HG03039 (cell line): ENCODE results near the gene NOCT.
A peak's percentile ranks its signal among the peaks of the same experiment; 100 is the strongest.
"Not testable (repeated sequence)": the region's sequence is repeated elsewhere in the genome, so short reads cannot be mapped to it uniquely, and the experiment has no call there.

Experiments
- ATAC-seq: cut with Tn5 transposase; IDR thresholded peaks from one replicate; pipeline ENCODE4 v1.9.1; 2021; ENCODE audit warnings: mild to moderate bottlenecking, moderate library complexity; ENCODE audit not compliant: unreplicated experiment

Gene NOCT

DNA sequence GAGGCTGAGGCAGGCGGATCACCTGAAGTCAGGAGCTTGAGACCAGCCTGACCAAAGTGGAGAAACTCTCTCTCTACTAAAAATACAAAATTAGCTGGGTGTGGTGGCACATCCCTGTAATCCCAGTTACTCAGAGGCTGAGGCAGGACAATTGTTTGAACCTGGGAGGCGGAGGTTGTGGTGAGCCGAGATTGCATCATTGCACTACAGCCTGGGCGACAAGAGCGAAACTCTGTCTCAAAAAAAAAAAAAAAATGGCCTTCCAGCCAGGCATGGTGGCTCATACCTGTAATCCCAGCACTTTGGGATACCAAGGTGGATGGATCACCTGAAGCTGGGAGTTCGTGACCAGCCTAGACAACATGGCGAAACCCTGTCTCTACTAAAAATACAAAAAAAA lies 7.3 kb upstream of the NOCT start:
- not testable (repeated sequence) for ATAC-seq

DNA sequence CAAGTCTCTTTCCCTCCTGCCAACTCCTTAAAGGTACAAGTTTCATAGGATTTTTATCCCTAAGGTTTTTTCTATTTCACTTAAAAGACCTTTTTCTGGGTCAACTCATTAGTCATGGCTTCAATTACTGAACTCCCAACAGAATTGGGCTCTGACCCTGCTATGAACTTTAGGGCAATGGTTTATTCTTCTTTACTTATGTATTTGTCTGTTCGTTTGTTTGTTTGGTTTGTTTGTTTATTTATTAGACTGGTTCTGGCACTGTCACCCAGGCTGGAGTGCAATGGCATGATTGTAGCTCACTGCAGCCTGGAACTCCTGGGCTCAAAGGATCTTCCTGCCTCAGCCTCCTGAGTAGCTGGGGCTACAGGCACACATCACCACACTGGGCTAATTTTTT lies 5.9 kb upstream of the NOCT start:
- ATAC-seq, result no peak

DNA sequence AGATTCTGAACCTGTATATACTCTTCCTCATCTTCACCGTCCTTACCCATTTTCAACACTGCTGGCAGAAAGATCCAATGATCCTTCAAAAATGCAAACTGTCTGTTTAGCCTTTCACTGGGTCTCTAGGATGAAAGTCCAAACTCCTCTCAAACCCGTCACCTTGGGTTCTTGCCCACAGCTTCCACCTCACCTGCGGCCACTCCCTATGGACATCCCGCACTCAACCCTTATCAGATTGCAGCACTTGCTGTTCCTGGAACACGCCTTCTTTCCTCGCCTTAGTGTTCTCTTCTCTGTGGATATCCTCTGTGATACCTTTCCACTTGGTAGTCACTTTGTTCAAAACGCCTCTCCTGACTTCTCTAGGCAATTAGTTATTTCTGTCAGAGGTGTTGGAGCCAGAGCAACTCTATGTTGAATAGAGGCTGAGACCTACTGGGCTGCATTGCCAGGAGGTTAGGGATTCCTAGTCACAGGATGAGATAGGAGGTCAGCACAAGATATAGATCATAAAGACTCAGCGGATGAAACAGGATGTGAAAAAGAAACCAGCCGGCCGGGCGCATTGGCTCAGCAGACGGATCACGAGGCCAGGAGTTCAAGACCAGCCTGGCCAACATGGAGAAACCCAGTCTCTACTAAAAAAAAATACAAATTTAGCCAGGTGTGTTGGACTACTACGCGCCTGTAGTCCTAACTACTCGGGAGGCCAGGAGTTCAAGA lies 4.2 kb upstream of the NOCT start:
- ATAC-seq, result no peak

DNA sequence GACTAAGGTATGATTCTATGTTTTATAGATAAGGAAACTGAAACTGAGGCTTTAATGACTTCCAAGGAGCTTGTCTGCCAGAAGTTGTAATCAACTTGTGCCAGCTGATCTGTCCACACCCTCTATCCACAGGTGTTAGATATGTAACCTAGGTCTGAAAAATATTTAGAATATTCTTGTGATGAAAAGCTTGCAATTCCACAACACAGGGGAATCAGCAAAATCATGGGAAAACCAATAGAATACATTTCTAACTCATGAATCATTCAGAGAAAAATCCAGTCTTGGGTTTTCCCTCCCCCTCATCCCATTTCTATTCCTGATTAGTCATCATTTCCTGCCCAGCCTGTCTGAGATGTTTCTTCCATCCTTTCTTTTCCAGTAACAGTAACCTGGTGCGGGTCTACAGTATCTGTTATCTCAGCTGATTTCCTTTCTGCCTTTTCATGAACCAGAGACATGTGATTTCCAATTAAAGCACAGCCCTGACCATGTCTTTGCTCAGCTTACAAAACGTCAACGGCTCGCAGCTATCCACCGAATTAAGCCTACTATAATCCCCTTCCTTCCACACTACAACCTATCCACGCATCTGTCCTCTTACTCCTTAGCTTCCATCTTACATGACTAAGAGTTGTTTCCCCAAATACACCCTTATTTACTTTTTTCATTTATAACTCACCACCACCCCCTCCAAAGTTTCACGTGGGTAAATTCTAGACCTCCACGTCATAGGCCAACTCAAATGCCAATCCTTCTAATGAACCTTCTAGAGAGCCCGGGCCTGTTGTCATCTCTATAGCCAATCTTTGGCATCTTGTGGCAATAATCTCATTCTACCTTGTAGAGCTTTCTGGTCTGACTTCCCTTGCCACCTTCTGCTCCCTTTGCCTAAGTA lies 961 bp upstream of the NOCT start:
- ATAC-seq, result no peak

DNA sequence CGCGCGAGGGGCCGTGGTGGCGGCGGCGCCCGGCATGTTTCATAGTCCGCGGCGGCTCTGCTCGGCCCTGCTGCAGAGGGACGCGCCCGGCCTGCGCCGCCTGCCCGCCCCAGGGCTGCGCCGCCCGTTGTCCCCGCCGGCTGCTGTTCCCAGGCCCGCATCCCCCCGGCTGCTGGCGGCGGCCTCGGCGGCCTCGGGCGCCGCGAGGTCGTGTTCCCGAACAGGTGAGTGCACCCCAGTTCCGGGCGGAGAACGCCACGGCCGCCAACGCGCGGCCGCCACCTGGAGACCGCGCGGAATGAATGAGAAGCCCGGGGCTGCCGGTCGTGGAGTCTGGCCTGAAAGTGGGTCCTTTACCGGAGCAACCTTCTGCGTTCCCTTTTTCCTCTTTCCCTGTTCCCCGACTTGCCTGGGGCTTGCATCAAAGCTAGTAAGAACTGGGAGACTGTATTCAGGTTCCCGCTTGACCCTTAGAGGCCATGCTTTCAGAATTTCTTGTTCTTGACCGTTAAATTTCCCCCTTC lies 429 bp downstream of the NOCT start:
- peak; percentile 41 for ATAC-seq

DNA sequence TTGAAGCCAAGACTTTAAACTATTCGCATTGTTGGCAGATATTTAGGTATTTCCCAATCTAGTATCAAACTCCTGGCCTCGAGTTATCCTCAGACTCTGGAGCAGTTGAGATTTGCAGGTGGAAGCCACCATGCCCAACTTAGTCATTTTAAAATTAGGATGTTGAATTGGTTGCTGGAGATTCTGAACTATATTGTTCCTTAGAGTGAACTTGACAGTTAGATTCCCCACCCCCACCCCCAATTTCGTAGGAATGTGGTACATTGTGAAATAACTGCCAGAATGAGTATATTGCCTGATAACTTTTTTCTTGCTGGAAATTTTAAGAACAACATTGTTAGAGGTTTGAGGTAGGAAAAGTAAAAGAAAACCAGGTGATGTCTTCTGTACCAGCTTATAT lies 2.3 kb downstream of the NOCT start:
- ATAC-seq, result no peak

DNA sequence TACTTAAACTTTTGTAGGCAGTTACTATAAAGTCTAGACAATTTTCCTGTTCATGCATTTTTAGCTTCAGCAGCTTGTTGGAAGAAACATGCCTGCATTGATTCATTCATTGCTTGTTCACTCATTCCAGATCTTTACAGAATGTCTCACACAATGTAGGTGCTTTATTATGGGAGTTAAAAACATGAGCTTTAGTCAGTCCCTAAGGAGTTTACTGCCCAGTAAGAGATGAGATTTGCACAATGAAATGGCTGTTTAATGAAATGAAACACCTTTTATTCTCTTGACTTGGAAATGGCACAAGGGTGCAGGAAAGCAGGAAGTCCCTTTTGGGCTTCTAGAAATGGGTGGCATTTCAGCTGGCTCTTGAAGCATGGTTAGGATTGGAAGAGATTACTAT lies 2.9 kb downstream of the NOCT start:
- ATAC-seq, result no peak

DNA sequence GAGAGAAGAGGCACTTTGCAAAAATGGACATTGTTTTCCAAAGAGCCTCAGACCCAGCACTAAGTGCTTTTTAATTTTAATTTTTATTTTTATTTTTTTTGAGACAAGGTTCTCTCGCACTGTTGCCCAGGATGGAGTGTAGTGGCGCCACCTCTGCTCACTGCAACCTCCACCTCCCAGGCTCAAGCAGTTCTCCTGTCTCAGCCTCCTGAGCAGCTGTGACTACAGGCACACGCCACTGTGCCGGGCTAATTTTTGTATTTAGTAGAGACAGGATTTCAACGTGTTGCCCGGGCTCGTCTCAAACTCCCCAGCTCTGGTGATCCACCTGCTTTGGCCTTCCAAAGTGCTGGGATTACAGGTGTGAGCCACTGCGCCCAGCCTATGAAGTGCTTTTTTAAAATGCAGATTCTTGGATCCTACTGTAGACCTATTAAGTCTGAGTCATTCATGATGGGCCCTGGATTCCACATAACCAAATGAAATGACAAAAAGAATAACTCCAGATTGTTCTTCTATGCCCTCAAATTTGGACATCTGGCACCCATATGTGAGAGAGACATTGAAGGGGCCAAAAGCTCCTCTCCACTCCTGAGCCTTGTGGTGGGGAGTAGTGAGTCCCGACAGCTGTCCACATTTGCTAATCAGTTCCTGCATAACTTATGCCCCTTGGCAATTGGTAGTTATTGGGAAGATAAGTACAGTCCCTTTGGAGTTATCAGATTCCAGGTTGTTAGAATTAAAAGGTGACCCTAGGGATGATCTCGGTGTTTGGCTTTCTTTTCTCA lies 3.6 kb downstream of the NOCT start:
- no peak for ATAC-seq

DNA sequence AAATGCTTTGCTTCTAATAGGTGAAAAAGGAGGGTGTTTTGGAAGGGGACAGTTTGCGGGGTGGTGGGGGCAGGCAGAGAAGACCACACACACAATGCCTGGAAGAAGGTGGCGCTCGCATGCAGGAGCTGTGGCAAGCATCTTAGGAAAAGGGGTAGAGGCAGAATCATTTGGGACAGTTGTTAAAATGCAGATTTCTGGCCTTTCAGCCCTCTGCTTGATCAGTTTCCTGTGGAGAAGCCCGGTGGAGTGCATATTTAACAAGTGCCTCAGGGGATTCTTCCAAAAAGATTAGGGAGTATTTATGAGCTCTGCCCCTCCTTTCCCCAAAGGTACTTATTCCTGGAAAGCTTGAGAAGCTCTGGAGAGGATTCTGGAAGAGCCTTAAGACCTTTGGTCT lies 4.8 kb downstream of the NOCT start:
- ATAC-seq, result no peak

DNA sequence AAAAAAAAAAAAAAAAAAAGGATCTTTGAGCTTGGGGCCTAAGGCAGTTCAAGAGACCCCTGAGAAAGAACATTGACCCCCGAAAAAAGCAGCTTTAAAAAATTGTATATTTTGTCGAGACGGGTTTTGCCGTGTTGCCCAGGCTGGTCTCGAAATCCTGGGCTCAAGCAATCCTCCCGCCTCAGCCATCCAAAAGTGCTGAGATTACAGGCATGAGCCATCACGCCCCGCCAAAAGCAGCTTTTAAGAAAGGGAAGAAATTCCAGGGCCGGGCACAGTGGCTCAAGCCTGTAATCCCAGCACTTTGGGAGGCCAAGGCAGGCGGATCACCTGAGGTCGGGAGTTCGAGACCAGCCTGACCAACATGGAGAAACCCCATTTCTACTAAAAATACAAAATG lies 5.5 kb downstream of the NOCT start:
- ATAC-seq, result not testable (repeated sequence)

DNA sequence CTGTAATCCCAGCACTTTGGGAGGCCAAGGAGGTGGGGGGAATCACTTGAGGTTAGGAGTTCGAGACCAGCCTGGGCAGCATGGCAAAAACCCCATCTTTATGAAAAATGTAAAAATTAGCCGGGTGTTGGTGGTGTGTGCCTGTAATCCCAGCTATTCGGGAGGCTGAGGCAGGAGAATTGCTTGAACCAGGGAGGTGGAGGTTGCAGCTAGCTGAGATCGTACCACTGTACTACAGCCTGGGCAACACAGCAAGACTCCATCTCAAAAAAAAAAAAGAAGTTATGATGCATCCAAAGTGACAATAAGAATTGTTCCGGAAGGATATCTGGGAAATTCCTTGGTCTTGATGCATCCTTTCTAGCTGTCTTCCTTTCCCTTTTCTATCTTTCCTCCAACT lies 7.3 kb downstream of the NOCT start:
- no peak for ATAC-seq

DNA sequence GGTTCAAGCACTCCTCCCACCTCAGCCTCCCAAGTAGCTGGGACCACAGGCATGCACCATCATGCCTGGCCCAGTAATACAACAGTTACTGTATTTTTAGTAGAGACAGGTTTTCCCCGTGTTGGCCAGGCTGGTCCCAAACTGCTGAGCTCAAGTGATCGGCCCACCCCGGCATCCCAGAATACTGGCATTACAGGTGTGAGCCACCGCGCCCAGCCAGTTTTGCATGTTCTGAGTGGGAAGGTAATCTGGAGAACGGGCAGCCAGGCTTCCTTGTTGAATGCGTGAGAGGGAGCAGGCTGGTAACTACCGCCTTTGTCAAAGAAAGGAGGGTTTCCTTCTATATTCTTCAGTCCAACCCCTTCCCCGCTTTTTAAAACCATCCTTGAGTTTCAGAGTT lies 9.1 kb downstream of the NOCT start:
- ATAC-seq, result no peak

DNA sequence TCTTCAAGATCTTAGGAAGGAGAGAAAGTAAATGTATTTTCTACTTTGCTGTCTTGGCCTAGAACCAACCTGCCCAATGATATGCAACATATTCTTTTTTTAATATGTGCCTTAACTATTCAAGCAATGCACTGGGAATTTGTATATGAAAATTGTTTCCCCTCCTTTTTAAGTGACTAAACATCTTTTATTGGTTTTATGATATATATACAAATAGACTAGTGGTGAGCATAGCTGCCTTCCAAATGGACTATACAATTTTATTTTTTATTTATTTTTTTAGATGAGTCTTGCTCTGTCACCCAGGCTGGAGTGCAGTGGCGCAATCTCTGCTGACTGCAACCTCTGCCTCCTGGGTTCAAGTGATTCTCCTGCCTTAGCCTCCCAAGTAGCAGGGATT lies 10.3 kb downstream of the NOCT start:
- no peak for ATAC-seq

DNA sequence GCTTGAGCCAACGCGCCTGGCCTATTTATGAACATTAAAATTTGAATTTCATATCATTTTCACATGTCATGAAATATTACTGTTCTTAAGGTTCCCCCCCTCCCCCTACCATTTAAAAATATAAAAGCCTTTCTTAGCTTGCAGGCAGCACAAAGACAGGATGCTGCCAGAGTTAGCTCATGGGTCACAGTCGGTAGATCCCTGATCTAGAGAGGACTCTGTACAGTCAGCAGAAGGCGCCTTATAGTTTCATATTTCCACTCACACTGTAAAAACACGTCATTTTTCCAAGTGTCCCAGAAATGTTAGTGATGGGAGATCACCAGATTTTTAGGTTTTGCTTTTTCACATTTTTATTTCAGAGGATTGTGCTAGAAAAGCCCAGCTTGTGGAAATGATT lies 12.2 kb downstream of the NOCT start:
- ATAC-seq, result no peak

DNA sequence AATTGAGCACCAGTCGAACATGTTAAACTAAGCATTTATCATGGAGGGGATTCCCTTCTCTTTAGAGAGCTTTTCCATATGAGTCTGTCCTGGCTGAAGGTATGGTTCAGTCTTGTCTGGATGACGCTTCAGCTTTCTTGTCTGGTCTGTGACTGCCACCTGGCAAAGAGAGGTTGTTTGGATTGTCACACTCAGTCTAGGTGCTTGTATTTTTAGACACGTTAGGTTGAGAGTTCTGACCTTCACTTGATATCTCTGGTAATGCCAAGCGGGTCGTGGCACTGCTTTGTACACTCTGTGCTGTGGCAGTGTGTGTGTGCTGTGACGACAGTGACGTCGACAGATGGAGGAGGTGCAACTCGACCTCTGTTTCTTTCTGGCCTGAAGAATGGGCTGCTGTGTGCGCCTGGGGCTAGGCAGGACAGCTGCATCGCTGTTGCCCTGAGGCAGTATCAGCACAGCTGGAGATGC lies 12.6 kb downstream of the NOCT start:
- no peak for ATAC-seq

DNA sequence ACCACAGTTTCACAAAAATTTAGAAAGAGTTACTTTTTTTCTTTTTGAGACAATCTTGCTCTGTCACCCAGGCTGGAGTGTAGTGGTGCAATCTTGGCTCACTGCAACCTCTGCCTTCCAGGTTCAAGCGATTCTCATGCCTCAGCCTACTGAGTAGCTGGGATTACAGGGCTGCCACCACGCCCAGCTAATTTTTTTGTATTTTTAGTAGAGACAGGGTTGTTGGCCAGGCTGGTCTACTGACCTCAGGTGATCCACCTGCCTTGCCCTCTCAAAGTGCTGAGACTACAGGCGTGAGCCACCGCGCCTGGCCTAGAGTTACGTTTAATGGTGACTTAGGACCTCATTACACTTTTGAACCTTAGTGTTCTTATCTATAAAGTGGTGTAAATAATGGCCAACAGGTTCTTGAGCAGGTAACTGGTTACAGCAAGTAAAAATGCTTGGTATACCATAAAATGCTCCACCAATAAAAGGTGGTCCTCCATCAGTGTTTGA lies 14.3 kb downstream of the NOCT start:
- not testable (repeated sequence) for ATAC-seq

DNA sequence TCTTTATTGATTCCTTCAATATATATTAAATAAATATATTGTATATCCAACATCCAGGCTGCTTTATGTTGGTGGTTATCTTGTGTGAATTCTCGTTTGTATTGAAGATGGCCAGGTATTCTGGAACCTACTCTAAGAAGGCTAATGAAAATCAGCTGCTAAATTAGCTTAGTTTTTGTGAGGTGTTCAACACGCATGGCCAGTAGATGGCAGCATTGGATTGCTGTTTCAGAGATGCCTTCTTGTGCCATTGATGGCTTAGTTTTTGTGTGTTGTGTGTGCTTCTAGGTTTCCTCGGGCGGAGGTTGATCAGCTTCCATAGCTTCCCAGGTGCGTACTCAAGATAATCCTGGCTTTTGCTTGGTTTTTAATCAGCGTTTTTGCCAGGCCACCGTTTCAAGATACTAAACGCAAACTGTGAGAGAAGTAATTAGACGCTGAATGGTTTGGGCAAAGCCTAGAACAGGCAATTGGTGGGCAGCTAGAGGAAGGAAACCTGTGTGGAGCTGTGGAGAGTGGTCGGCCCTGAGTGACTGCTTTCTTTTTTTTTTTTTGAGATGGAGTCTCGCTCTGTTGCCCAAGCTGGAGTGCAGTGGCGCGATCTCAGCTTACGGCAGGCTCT lies 15.1 kb downstream of the NOCT start:
- peak; percentile 57 for ATAC-seq

DNA sequence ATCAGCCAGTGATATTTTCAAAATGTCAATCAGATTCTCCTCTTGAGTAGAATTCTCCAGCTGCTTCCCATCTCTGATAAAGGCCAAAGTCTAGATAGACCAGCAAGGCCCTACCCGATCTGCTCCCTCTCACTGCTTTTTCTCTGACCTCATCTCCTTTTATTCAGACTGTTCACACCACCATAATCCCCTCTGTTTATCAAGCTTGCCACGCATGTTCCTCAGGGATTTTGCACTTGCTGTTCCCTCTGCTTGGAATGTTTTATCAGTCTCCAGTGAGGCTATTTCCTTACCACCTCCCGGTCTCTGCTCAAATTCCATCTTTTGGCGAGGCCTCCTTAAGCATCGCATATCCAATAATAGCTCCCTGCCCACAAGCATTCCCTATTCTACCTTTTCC lies 20.1 kb downstream of the NOCT start:
- ATAC-seq, result no peak

DNA sequence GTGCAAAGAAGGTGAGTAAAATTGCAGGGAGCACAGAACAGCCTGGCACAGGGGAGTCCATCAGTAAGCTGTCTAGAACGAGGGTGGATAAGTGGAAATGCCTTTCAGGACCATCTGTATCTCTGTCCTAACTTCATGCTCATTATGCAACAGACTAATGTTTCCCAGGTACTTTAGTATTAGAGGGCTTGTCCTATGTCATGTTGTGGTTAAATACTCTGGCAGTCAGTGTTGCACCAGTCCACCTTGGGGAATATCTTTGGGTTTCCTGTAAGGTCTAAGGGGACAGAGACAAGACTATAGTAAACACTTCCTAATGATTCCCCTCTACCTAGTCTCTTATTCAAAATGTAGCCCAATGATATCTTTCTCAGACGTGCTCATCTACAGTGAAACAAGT lies 21.3 kb downstream of the NOCT start:
- ATAC-seq, result no peak

DNA sequence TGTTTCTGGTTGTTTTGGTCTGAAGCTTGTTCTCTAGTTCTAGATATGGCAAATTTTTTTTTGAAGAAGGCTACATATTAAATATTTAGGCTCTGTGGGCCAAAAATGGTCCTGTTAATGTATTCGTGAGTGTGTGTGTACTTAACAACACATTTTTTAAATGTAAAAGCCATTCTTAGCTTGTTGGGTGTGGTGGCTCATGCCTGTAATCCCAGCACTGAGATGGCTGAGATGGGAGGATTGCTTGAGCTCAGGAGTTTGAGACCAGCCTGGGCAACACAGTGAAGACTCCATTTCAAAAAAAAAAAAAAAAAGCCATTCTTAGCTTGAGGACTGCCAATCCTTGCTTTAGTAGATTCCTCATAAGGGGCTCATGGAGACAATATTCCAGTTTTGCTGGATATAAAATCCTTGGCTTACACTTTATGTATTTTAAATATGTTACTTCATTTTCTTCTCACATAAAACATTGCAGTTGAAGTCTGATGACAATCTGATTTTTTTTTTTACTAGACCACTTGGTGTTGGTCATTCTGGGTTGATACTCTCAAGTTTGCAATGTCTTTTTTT lies 23.4 kb downstream of the NOCT start:
- no peak for ATAC-seq
